GM18499 (cell line): ENCODE measurements around the gene ADAM8.
"Not testable (repeated sequence)": the region's sequence is repeated elsewhere in the genome, so short reads cannot be mapped to it uniquely, and the experiment has no call there.

Experiments
- ATAC-seq: cut with Tn5 transposase; IDR thresholded peaks from one replicate; pipeline ENCODE4 v1.9.1; 2021; ENCODE audit warnings: moderate number of reproducible peaks; ENCODE audit not compliant: insufficient read depth, unreplicated experiment

Gene ADAM8

DNA sequence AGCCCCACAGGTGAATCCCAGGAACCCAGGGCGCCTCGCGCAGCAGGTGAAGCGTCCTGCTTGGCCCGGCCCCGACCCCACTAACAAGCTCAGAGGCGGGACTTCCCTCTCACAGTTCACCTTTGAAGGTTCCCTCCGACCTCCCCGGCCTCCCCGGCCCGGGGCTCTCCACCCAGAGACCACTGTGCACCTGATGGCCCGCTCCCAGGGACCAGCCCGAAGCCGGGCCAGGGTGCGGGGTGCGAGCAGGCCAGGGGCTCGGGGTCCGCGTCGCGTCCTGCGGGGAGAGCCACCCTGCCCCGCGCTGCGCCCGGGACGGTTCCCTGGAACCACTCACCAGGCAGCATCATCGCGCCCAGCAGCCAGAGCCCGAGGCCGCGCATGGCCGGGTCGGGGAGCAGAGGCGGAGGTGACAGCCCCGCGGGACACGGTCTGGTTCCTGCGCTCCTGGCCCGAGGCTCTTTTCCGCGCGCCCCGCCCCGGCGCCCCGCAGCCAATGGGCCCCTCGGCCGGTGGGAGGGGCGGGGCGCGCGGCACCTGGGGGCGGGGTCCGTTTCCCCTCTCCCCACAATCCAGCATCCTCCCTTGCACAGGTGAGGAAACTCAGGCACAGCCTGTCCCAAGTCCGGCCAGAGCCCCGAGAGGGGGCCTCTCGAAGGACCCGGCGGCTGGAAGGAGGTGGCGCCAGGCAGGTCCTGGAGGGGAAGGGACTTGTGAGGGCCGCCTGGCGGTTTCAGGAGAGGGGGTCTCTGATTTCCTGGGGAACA is at the start of gene ADAM8:
ADAM8 (minus strand) TSS at position 434 of the 767 bp plus-strand sequence; CDS start at position 383, 51 bp downstream.
- ATAC-seq = no peak

GRCh38 chr10:133326223-133326551 is 49.5 kb upstream of the ADAM8 start:
- ATAC-seq = no peak

GRCh38 chr10:133325440-133326222 is 49.0 kb upstream of the ADAM8 start:
- no peak for ATAC-seq

GRCh38 chr10:133324857-133325260 is 48.2 kb upstream of the ADAM8 start:
- no peak for ATAC-seq

DNA sequence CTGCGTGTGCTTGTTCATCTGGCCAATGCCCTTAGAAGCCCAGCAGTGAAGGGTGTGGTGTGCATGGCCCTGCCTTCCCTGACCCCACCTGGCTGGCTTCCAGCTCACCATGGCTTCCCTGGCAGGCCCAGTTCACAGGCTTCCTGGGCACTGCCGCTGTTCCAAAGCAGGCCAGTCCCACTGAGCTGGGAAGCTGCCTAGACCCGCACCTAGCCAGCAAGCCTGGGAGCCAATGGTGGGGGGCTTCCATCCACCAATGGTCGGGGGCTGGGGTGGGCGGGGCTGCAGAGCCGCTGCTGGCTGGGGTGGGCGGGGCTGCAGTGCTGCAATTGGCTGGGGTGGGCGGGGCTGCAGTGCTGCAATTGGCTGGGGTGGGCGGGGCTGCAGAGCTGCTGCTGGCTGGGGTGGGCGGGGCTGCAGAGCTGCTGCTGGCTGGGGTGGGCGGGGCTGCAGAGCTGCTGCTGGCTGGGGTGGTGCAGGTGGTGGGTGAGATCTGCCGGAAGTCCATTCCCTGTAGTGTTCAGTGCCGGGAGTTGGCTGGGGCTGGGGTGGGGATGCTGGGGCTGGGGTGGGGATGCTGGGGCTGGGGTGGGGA is 47.6 kb upstream of the ADAM8 start:
- no peak for ATAC-seq

- not testable (repeated sequence) for ATAC-seq
Measured at GRCh38 chr10:133322064-133322709, 45.5 kb upstream of the ADAM8 start.

- not testable (repeated sequence) for ATAC-seq
Measured at GRCh38 chr10:133320852-133321422, 44.3 kb upstream of the ADAM8 start.

DNA sequence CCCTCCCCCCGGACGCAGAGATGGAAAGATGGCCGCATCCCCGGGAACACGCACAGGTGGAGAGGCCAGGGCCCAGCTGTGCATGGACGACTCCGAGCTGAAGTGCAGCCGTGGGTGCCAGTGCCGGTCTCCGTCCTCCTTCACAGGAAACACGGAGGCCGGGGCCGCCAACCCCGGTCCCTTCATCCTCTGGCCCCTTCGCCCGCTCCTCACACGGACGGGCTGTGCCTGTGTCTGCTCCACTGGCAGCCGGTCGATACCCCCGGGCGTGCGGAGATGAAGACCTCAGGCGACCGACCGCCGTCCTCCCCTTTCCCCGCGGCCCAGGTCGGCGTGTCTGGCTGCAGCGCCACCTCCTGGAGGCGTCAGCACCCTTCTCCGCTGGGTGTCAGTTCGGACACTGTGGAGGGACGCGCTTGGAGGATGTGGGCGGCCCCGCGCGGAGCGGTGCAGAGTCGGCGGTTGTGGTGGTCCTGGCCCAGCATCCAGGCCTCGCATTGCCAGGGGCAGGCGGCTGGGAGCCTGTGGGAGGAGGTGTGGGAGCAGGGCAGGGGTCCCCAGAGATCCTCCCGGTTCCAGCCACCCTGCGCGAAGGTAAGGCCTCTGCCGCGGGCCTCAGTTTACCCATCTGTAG is 41.9 kb upstream of the ADAM8 start:
- no peak for ATAC-seq

- no peak for ATAC-seq
Measured at GRCh38 chr10:133316732-133317131, 40.1 kb upstream of the ADAM8 start.

DNA sequence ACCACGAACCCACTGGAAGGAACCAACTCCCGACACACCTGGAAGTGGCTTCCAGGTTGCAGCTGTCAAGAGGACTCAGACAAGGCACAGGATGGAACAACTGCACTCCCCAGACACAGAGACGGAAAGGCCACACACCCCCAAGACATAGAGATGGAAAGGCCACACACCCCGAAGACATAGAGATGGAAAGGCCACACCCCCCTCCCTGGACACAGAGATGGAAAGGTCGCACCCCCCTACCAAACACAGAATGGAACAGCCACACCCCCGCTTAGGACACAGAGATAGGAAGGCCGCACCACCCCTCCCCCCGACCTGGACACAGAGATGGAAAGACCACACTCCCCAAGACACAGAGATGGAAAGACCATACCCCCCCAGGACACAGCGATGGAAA is 39.6 kb upstream of the ADAM8 start:
- no peak for ATAC-seq

DNA sequence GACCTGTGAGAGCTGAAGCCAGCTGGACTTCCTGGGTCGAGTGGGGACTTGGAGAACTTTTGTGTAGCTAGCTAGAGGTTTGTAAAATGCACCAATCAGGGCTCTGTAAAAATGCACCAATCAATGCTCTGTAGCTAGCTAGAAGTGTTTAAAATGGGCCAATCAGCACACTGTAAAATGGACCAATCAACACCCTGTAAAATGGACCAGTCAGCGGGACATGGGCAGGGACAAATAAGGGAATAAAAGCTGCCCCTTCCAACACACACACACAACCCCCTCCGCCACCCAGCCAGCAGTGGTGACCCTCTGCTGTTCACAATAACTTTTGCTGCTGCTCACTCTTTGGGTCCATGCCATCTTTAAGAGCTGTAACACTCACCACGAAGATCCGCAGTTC is 39.2 kb upstream of the ADAM8 start:
- no peak for ATAC-seq

GRCh38 chr10:133314911-133315310 is 38.2 kb upstream of the ADAM8 start:
- ATAC-seq = no peak

- ATAC-seq = no peak
Measured at GRCh38 chr10:133313192-133313591, 36.5 kb upstream of the ADAM8 start.

DNA sequence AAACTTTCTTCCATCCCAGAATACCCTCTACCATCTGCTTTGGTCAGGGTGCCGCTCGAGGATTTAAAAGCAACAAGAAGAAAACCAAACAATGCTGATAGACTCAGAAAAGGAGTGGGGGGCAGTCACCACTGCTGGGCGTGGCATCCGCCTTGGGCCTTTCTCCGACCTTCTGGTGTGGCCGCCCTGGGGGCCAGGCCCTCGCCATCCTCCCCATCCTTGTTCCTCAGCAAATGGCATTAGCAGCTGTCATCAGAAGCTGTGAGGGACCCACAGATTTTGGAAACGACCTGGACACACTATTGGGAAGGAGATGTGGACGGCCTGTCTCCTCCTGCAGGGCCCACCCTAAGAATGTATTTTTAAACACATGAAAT is 36.1 kb upstream of the ADAM8 start:
- no peak for ATAC-seq

DNA sequence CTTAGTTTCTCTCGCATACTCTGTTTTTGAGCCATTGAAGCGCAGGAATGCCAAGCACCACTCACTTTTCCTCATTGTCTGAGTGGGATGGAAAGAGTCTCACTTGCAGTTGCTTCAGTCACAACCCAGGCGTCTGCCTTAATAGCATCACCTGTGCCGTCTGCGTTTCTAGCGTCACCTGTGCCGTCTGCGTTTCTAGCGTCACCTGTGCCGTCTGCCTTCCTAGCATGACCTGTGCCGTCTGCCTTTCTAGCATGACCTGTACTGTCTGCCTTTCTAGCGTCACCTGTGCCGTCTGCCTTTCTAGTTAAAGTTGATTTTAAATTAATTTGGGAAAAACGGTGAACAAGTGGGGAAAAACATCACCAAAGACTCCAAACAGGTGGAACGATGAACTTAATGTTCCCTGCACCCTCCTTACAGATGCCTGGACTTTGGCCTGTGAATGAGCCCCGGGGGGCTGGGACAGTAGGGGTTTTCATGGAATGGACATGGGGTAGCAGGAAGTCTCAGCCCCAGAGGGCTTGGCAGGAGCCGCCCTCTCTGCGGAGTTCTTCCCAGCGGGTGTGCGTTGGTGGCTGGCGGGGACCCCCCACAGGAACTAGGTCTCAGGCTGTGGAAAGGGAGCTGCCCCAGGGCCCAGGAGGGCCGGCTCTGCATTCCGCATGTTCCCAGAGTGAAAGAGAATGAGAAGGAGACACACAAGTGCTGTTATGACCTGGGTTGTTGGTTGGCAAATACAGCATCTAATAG is 35.5 kb upstream of the ADAM8 start:
- ATAC-seq = no peak

- no peak for ATAC-seq
Measured at GRCh38 chr10:133311570-133311969, 34.9 kb upstream of the ADAM8 start.

- no peak for ATAC-seq
Measured at GRCh38 chr10:133310789-133311188, 34.1 kb upstream of the ADAM8 start.

DNA sequence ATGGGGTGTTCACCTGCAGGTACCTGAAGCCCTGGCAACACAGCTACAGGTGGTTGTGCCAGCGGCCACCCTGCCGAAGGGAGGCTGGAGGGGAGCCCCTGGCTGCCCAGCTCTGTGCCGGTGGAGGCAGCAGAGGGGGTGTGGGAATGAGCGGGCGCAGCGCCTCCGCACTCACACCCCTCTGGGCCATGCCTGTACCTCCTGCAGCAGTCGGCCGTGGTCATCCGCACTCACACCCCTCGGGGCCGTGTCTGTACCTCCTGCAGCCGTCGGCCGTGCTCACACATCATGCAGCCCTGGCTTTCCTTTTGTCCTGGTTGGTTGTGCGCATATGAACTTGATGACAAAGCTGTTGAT is 33.7 kb upstream of the ADAM8 start:
- ATAC-seq = no peak

GRCh38 chr10:133309720-133310398 is 33.2 kb upstream of the ADAM8 start:
- ATAC-seq = no peak
